GM10266 (cell line): ENCODE data around the gene PCDH12.

Source experiments
- DNase-seq: peaks from one replicate; pipeline ENCODE4 v3.0.0; 2012; ENCODE audit errors: extremely low spot score
- TF ChIP-seq, protein P1 (sequence below): IDR thresholded peaks from 2 replicates; pipeline ENCODE4 v1.5.1; 2012; ENCODE audit warnings: mild to moderate bottlenecking, low read depth; ENCODE audit not compliant: control insufficient read depth, insufficient read depth; ENCODE audit errors: missing control alignments

The PCDH12 gene

DNA sequence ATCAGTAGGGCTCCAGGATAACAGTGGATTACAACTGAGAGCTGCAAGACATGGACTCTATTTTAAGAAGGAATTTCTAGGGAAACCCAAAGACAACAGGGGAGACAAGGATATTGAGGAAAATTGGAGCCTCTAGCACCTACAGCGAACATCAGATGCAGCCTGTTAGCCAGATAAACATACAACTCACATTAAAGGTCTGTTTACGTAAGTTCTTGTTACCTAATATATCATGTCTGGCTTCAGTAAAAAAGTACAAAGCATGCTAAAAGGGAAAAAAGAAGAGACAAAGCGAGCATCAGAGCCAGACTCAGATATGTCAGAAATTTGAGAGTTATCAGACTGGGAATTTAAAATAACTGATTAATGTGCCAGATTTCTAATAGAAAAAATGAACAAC lies 37.7 kb upstream of the PCDH12 start:
- DNase-seq: no peak
- TF ChIP-seq, protein P1, sequence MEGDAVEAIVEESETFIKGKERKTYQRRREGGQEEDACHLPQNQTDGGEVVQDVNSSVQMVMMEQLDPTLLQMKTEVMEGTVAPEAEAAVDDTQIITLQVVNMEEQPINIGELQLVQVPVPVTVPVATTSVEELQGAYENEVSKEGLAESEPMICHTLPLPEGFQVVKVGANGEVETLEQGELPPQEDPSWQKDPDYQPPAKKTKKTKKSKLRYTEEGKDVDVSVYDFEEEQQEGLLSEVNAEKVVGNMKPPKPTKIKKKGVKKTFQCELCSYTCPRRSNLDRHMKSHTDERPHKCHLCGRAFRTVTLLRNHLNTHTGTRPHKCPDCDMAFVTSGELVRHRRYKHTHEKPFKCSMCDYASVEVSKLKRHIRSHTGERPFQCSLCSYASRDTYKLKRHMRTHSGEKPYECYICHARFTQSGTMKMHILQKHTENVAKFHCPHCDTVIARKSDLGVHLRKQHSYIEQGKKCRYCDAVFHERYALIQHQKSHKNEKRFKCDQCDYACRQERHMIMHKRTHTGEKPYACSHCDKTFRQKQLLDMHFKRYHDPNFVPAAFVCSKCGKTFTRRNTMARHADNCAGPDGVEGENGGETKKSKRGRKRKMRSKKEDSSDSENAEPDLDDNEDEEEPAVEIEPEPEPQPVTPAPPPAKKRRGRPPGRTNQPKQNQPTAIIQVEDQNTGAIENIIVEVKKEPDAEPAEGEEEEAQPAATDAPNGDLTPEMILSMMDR: no peak

DNA sequence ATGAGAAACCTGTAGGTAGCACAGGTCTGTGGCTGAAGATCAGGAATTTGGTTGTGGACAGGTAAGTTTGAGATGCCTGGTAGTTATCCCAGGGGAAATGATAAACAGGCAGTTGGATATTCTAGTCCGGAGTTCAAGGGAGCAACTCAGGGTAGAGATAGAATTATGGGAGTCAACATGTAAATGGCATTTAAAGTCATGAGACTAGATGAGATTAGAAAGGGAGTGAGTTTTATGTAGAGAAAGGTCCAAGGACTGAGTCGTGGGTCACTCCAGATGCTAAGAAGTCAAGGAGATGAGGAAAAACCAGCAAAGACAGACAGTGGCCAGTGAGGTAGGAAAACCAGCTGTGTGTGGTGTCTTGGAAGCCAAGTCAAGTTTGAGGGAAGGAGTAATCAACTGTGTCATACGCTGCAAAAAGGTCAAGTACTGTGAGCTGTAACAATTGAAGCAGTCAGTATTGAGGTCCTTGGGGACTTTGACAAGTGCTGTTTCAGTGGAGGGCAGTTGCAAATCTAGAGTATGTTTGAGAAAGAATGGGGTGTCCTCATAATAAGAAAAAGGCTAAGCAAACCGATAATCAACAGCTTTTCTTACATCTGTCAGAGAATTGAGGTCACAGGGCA lies 36.6 kb upstream of the PCDH12 start:
- TF ChIP-seq, protein P1: no peak
- DNase-seq: no peak

DNA sequence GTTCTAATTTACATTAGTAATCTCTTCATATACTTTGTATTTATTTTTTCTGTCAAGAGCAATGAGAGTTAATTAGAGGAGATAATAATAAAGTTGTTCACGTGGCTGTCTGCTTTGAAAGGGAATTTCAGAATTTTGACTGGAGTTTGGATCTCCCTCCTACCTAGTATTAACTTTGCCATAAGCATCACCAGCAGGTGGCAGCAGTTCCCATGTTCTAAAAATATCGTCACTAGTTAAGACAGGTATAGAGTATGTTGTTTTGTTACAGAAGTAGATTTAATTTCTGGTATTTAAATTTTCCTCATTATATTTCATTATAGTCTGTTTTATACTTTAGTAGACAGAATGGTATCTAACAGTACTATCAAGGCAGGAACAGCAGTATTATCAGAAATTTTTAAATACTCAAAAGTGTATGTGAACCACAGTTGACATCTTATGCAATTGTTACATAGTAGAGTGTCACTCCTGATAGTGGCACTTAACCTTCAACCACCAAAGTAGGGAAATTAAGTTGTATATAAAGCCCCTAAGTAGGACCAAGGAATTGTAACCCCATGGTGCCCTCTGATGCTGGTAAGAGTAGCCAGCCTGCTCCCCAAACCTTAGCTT lies 34.5 kb upstream of the PCDH12 start:
- DNase-seq: peak; percentile 57
- TF ChIP-seq, protein P1: peak; percentile 72

DNA sequence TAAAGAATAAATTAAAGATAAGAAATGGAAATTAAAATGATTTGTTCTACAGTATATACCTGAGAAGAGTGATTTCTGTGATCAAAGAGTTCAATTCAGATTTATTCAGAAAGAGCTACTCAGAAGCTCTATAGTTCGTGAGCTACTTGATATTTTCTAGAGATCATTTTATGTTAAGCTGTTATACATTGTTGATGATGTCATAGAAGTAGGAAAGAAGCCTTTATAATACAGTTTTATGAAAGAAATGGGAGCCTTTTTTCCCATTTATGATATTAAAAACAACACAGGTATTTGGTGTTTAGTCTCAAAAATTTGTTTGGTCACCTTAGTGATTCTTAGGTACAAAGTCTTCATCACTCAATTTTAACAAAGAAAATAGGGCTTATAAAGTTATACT lies 31.7 kb upstream of the PCDH12 start:
- no peak for DNase-seq

DNA sequence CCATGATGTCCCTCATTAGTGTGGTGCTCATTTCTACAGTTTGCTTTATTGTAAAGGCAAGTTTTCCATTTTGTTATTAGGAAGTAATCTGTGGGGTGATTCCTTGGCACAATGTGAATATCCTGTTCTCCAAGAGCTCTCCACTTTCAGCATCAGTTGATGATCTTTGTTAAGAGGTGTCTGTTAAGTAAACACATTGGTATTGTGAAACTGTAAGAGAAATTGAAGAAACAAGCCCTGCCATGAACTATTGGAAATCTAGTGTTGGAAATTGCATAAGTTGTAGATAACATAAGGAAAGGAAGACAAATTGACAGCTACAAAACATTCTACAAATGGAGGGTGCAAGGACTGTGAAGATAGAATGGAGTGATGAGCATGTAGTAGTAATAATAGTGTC lies 28.1 kb upstream of the PCDH12 start:
- DNase-seq: no peak
- TF ChIP-seq, protein P1: no peak

More for the DNA sequence above, 31.7 kb upstream of the PCDH12 start:
- TF ChIP-seq, protein P1: no peak

DNA sequence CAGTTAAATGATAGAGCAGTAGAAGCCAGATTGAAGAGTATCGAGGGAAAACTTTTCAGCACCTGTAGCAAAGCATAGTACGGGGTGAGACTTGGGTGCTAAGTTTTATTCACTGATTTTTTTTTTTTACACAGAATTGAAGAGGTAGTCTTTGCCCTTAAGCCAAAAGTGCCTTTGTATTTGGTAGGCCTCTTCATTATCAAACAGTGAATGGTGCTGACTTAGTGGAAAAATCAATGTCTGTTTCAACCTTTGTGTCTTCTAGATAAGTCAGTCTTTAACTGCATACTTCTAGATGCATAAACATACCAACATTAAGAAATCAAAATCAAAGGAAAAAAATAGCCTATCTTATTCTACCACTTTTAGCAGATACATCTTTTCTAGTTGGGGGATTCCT lies 24.6 kb upstream of the PCDH12 start:
- TF ChIP-seq, protein P1: no peak
- no peak for DNase-seq

DNA sequence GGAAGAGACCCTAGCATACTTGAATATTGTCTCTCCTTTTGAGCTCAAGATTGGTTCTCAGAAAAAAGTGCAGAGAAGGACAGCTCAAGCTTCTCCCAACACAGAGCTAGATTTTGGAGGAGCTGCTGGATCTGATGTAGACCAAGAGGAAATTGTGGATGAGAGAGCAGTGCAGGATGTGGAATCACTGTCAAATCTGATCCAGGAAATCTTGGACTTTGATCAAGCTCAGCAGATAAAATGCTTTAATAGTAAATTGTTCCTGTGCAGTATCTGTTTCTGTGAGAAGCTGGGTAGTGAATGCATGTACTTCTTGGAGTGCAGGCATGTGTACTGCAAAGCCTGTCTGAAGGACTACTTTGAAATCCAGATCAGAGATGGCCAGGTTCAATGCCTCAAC lies 20.4 kb upstream of the PCDH12 start:
- TF ChIP-seq, protein P1: no peak
- no peak for DNase-seq
